Measurements from ENCODE around the gene PRF1. TPM values are rescaled to one million over a fixed set of nuclear protein-coding genes. Genes with fewer than 3 reads are reported as not detected.

Gene PRF1
- total RNA-seq, 1 donor from 2014 or later, result 2.1 TPM

DNA sequence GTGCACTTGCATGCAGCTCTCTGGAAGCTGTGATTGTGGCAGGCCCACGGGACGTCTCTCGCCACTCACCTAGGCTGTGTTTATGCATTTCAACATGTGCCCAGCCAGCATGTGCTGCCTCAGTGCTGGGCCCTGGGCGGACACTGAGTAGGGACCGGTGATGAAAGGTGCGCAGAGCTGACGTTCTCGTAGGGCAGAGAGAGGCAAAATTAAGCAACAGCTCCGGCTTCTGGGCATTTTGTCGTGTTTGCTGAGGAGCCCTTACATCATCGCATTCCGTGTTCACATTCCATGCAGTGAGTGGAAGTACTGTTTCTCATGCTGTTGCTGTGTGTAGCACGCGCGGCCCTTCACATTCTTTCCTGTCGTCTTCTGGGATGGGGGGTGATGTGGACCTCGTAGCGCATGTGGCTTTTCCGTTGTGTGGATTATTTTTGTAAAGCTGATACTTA is 50.5 kb downstream of the PRF1 start:
- peaks cover 0 to 4% (median 0%) of the 10 kb centered on the region in 3 donors for H3K36me3 ChIP-seq (ENCODE audit: control insufficient read depth in 3 of 3, insufficient read depth in 3 of 3, low read length in 3 of 3)
- no peaks in the 10 kb centered on the region for H3K27me3 ChIP-seq (ENCODE audit: control insufficient read depth in 3 of 3, insufficient read depth in 3 of 3, low read length in 3 of 3)
- H3K9ac ChIP-seq (ENCODE audit: low read depth in 1 of 3, low read length in 3 of 3), result no peak overlapping the region
- no peaks in the 10 kb centered on the region for H3K4me1 ChIP-seq (ENCODE audit: control insufficient read depth in 3 of 3, insufficient read depth in 3 of 3, low read length in 3 of 3)
- no peak overlapping the region for H3K27ac ChIP-seq (ENCODE audit: low read depth, low read length)
- H3K9me3 ChIP-seq (ENCODE audit: control insufficient read depth in 3 of 3, low read length in 3 of 3), result no peaks in the 10 kb centered on the region
- H3K4me3 ChIP-seq (ENCODE audit: low read length in 3 of 3), result no peak overlapping the region

DNA sequence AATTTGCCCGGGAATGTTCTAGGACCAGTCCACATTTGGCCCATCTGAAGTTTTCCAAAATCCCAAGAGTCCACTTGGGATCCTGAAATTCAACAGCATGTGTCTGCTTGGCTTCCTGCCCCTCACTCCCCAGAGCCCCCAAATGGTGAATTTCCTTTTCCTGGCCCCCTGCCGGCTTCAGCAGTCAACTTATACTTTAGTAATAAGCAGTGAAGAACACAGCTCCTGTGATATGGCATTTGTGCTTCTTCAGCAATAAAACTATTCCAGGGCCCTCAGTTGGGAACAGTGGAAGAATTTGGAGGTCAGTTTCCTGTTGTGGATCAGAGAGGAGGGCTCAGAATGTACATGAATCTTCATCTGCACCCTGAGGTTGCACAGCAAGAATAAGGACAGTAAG is 51.1 kb downstream of the PRF1 start:
- Histone ChIP-seq H3K27ac (ENCODE audit: low read depth, low read length) (no peak overlapping the region), H3K4me1 (ENCODE audit: control insufficient read depth in 3 of 3, insufficient read depth in 3 of 3, low read length in 3 of 3) (no peaks in the 10 kb centered on the region), H3K36me3 (ENCODE audit: control insufficient read depth in 3 of 3, insufficient read depth in 3 of 3, low read length in 3 of 3) (peaks cover 0 to 4% (median 0%) of the 10 kb centered on the region in 3 donors), H3K9ac (ENCODE audit: low read depth in 1 of 3, low read length in 3 of 3) (no peak overlapping the region), H3K9me3 (ENCODE audit: control insufficient read depth in 3 of 3, low read length in 3 of 3) (no peaks in the 10 kb centered on the region), H3K27me3 (ENCODE audit: control insufficient read depth in 3 of 3, insufficient read depth in 3 of 3, low read length in 3 of 3) (no peaks in the 10 kb centered on the region), H3K4me3 (ENCODE audit: low read length in 3 of 3) (no peak overlapping the region)

DNA sequence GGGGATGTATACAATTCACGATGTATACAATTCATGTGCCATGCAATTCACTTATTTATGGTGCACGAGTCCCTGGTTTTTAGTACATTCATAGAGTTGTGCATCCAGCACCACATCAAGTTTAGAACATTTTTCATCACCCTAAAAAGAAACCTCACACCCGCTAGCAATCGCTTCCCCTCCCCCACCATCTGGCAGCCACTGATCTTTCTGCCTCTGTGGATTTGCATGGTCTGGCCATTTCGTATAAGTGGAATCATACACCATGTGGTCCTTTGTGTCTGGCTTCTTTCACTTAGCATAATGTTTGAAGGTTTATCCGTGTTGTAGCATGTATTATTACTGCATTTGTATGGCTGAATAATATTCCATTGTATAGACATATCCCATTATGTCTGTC is 52.1 kb downstream of the PRF1 start:
- H3K4me1 ChIP-seq (ENCODE audit: control insufficient read depth in 3 of 3, insufficient read depth in 3 of 3, low read length in 3 of 3), result no peaks in the 10 kb centered on the region
- no peak overlapping the region for H3K9ac ChIP-seq (ENCODE audit: low read depth in 1 of 3, low read length in 3 of 3)

DNA sequence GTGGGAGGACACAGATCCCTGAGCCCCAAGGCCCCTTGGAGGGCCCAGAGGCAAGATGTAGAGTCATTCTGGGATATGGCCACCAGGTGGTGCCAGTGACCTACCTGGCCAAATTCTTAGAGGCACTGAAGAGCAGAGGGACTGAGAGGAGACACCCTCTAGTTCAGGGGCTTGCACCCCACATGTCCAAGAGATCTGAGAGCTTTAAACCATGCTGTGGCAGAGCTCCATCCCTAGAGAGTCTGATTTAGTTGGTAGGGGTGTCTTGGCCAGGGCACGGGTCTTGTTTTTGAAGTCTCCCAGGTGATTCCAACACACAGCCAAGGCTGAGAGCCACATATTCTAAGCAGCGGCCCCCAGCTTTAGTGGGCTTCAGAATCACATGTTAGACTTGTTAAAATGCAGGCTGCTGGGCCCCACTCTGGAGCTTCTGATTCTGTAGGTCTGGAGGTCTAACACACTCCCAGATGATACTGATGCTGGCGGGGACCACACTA is 52.5 kb downstream of the PRF1 start:
- no peaks in the 10 kb centered on the region for H3K4me1 ChIP-seq (ENCODE audit: control insufficient read depth in 3 of 3, insufficient read depth in 3 of 3, low read length in 3 of 3)
- no peak overlapping the region for H3K27ac ChIP-seq (ENCODE audit: low read depth, low read length)
- H3K4me3 ChIP-seq (ENCODE audit: low read length in 3 of 3), result no peak overlapping the region
- no peaks in the 10 kb centered on the region for H3K27me3 ChIP-seq (ENCODE audit: control insufficient read depth in 3 of 3, insufficient read depth in 3 of 3, low read length in 3 of 3)
- H3K9ac ChIP-seq (ENCODE audit: low read depth in 1 of 3, low read length in 3 of 3), result no peak overlapping the region
- H3K9me3 ChIP-seq (ENCODE audit: control insufficient read depth in 3 of 3, low read length in 3 of 3), result no peaks in the 10 kb centered on the region
- peaks cover 0 to 4% (median 0%) of the 10 kb centered on the region in 3 donors for H3K36me3 ChIP-seq (ENCODE audit: control insufficient read depth in 3 of 3, insufficient read depth in 3 of 3, low read length in 3 of 3)

More for the DNA sequence above, 52.1 kb downstream of the PRF1 start:
- no peaks in the 10 kb centered on the region for H3K9me3 ChIP-seq (ENCODE audit: control insufficient read depth in 3 of 3, low read length in 3 of 3)
- H3K27ac ChIP-seq (ENCODE audit: low read depth, low read length), result no peak overlapping the region
- H3K4me3 ChIP-seq (ENCODE audit: low read length in 3 of 3), result no peak overlapping the region
- H3K27me3 ChIP-seq (ENCODE audit: control insufficient read depth in 3 of 3, insufficient read depth in 3 of 3, low read length in 3 of 3), result no peaks in the 10 kb centered on the region
- H3K36me3 ChIP-seq (ENCODE audit: control insufficient read depth in 3 of 3, insufficient read depth in 3 of 3, low read length in 3 of 3), result peaks cover 0 to 4% (median 0%) of the 10 kb centered on the region in 3 donors

DNA sequence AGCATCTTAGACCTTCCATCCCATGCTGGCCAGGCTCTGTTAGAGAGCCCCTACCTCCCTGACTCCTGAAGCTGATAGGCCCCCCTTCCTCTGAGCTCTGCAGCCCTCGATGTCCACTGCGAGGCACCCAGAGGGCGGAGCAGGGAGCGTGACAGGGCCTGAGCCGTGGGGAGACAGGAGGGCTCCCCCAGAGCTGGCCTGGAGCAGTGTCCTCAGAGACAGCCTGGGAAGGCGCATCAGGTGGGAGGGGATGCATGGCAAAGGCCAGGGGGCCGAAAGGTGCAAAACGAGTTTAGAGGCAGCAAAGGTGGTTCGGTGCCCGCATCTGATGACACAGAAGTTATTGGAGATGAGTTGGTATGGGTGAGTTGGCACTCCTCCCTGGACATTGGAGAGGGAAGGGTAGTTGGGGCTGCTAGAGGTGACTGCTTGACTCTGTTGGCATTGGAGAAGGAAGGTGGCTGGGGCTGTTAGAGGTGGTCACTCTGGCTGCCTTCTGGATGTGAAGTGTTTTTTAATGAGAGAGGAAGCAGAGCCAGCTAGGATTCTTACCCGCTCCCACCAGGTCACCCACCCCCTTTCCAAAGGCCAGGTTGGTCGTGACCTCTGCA is 53.1 kb downstream of the PRF1 start:
- Histone ChIP-seq H3K9me3 (ENCODE audit: control insufficient read depth in 3 of 3, low read length in 3 of 3) (no peaks in the 10 kb centered on the region), H3K27ac (ENCODE audit: low read depth, low read length) (no peak overlapping the region), H3K36me3 (ENCODE audit: control insufficient read depth in 3 of 3, insufficient read depth in 3 of 3, low read length in 3 of 3) (peaks cover 0 to 4% (median 0%) of the 10 kb centered on the region in 3 donors), H3K27me3 (ENCODE audit: control insufficient read depth in 3 of 3, insufficient read depth in 3 of 3, low read length in 3 of 3) (no peaks in the 10 kb centered on the region), H3K4me1 (ENCODE audit: control insufficient read depth in 3 of 3, insufficient read depth in 3 of 3, low read length in 3 of 3) (peaks cover 0 to 5% (median 4%) of the 10 kb centered on the region in 3 donors), H3K9ac (ENCODE audit: low read depth in 1 of 3, low read length in 3 of 3) (no peak overlapping the region), H3K4me3 (ENCODE audit: low read length in 3 of 3) (no peak overlapping the region)

Other genes with a start within 250 kb of the PRF1 start
- gene LRRC20, start 220.1 kb downstream of the PRF1 start, total RNA-seq, result 10.4 TPM
- gene EIF4EBP2, start 198.6 kb downstream of the PRF1 start, total RNA-seq, result 39.7 TPM
- gene NODAL, start 161.1 kb downstream of the PRF1 start, total RNA-seq, result not detected
- gene PALD1, start 124.0 kb downstream of the PRF1 start, total RNA-seq, result 15.7 TPM
- gene ADAMTS14, start 69.8 kb upstream of the PRF1 start, total RNA-seq, result 5.7 TPM
- not detected for gene TBATA, start 182.6 kb upstream of the PRF1 start, total RNA-seq
- gene SGPL1, start 213.2 kb upstream of the PRF1 start, total RNA-seq, result 37.1 TPM

Measured in skeletal muscle tissue (tissue), 4 donors.